Loucy (cell line): ENCODE measurements around the gene CCNF.

Source experiments
- H2AFZ ChIP-seq: fragments of 200-600 bp; sonication (generic); 2 replicates; pipeline ENCODE4 v1.6.0; 2016; ENCODE audit warnings: antibody characterized with exemption, mild to moderate bottlenecking, low read length, moderate library complexity
- H3F3A ChIP-seq: fragments of 200-600 bp; 2 replicates; pipeline ENCODE4 v1.6.0; 2016; ENCODE audit warnings: antibody characterized with exemption, low read depth, mild to moderate bottlenecking
- H3K27me3 ChIP-seq: fragments of 200-600 bp; sonication (generic); 2 replicates; pipeline ENCODE4 v1.6.1; 2014; ENCODE audit warnings: low read length, mild to moderate bottlenecking; ENCODE audit not compliant: insufficient read depth, poor library complexity, severe bottlenecking
- H3K36me3 ChIP-seq: fragments of 200-600 bp; sonication (generic); 2 replicates; pipeline ENCODE4 v1.6.1; 2016; ENCODE audit warnings: low read length; ENCODE audit not compliant: insufficient read depth
- H3K4me1 ChIP-seq: fragments of 200-600 bp; sonication (generic); 2 replicates; pipeline ENCODE4 v1.5.1; 2014; ENCODE audit warnings: low read length, mild to moderate bottlenecking; ENCODE audit not compliant: insufficient read depth, poor library complexity, severe bottlenecking
- H3K4me2 ChIP-seq: fragments of 200-600 bp; sonication (generic); 2 replicates; pipeline ENCODE4 v1.6.0; 2014; ENCODE audit warnings: antibody characterized with exemption, low read length, low read depth, mild to moderate bottlenecking; ENCODE audit not compliant: poor library complexity, severe bottlenecking
- H3K4me3 ChIP-seq: fragments of 200-600 bp; sonication (generic); 2 replicates; pipeline ENCODE4 v1.5.1; 2014; ENCODE audit warnings: low read length, mild to moderate bottlenecking, mixed read lengths; ENCODE audit not compliant: poor library complexity, severe bottlenecking
- H3K79me2 ChIP-seq: fragments of 200-600 bp; sonication (generic); 2 replicates; pipeline ENCODE4 v1.6.1; 2014; ENCODE audit warnings: low read length; ENCODE audit not compliant: insufficient read depth
- H3K9ac ChIP-seq: fragments of 200-600 bp; sonication (generic); 2 replicates; pipeline ENCODE4 v1.6.0; 2014; ENCODE audit warnings: mild to moderate bottlenecking, low read depth, low read length, moderate library complexity; ENCODE audit not compliant: poor library complexity, severe bottlenecking
- H3K9me2 ChIP-seq: fragments of 200-600 bp; sonication (generic); replicated peaks from 2 replicates; pipeline ENCODE4 v1.6.1; 2016; ENCODE audit warnings: low read depth, low read length, mixed read lengths
- H3K9me3 ChIP-seq: fragments of 200-600 bp; sonication (generic); 2 replicates; pipeline ENCODE4 v1.6.1; 2014; ENCODE audit warnings: mild to moderate bottlenecking, antibody characterized with exemption, low read length, low read depth; ENCODE audit not compliant: insufficient read depth
- H4K20me1 ChIP-seq: fragments of 200-600 bp; sonication (generic); 2 replicates; pipeline ENCODE4 v1.6.0; 2014; ENCODE audit warnings: antibody characterized with exemption, low read length, mild to moderate bottlenecking; ENCODE audit not compliant: insufficient read depth, poor library complexity, severe bottlenecking
- CTCF ChIP-seq: fragments of 200-600 bp; sonication (generic); conservative IDR thresholded peaks from 2 replicates; pipeline ENCODE4 v1.5.1; 2014; ENCODE audit warnings: mild to moderate bottlenecking, antibody characterized with exemption, low read length
- EZH2phosphoT487 ChIP-seq: fragments of 200-600 bp; IDR thresholded peaks from 2 replicates; pipeline ENCODE4 v1.6.1; 2018; ENCODE audit warnings: antibody characterized with exemption, mild to moderate bottlenecking, moderate library complexity, borderline replicate concordance

Gene CCNF

DNA sequence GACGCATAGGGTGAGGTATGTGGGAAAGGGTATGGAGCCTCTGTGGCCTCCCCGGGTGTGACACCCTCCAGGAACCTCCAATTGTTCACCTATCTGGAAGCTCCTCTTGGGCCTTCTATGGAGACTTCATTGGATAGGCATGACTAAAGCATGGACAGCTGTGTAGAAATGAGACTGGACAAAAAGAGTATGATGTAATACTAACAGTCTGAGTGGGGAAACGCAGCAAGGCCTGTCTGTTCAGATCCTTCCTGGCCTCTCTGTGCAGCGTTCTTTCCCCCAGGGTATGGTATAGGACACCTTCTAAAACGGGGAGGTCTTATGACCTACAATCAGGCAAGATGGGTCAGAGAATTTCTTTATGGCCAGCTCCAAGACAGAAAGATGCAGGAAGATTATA is 30.7 kb upstream of the CCNF start:
- no peak for TF ChIP-seq EZH2phosphoT487
- no peak for TF ChIP-seq CTCF
- Histone ChIP-seq H3F3A (no peaks in the 10 kb centered on the region), H3K36me3 (no peaks in the 10 kb centered on the region), H2AFZ (no peak overlapping the region), H4K20me1 (no peaks in the 10 kb centered on the region), H3K9me2 (no peaks in the 10 kb centered on the region), H3K4me1 (no peaks in the 10 kb centered on the region), H3K4me3 (no peak overlapping the region), H3K79me2 (no peaks in the 10 kb centered on the region), H3K27me3 (no peaks in the 10 kb centered on the region), H3K9ac (no peak overlapping the region), H3K4me2 (no peak overlapping the region), H3K9me3 (no peaks in the 10 kb centered on the region)

DNA sequence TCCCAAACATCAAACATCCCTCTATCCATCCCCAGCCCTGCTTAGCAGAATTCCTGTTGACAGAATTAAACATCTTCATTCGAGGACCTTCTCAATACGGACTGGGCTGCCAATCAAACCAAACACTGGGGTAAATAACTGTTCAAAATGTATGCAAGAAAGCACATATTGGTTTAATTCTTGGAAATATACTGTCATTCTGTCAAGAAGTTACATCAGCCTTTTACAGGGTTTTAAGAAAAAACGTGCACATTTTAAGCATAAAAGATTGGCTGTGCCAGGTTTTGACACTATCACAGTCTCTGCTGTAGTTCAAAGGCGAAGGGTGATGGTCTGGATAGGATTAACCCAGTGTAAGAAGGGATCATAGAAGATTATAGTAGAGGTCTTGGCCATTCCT is 25.1 kb upstream of the CCNF start:
- no peak overlapping the region for H2AFZ ChIP-seq
- H3K9me2 ChIP-seq, result no peaks in the 10 kb centered on the region
- no peak overlapping the region for H3K4me3 ChIP-seq
- H3K4me1 ChIP-seq, result no peaks in the 10 kb centered on the region
- no peaks in the 10 kb centered on the region for H3K9me3 ChIP-seq
- H3K27me3 ChIP-seq, result no peaks in the 10 kb centered on the region
- H4K20me1 ChIP-seq, result no peaks in the 10 kb centered on the region
- no peaks in the 10 kb centered on the region for H3K79me2 ChIP-seq
- TF ChIP-seq CTCF (no peak), EZH2phosphoT487 (no peak)
- no peaks in the 10 kb centered on the region for H3K36me3 ChIP-seq
- H3K9ac ChIP-seq, result no peak overlapping the region
- H3K4me2 ChIP-seq, result no peak overlapping the region
- H3F3A ChIP-seq, result no peaks in the 10 kb centered on the region

GRCh38 chr16:2415085-2415484 is 14.2 kb upstream of the CCNF start:
- no peak overlapping the region for H2AFZ ChIP-seq
- no peaks in the 10 kb centered on the region for H3K36me3 ChIP-seq
- no peak for TF ChIP-seq EZH2phosphoT487
- no peak for TF ChIP-seq CTCF
- H3K79me2 ChIP-seq, result no peaks in the 10 kb centered on the region
- no peaks in the 10 kb centered on the region for H4K20me1 ChIP-seq
- H3K9me2 ChIP-seq, result no peaks in the 10 kb centered on the region
- H3K27me3 ChIP-seq, result no peaks in the 10 kb centered on the region
- no peak overlapping the region for H3K4me2 ChIP-seq
- no peak overlapping the region for H3K9ac ChIP-seq
- no peaks in the 10 kb centered on the region for H3F3A ChIP-seq
- no peaks in the 10 kb centered on the region for H3K9me3 ChIP-seq
- no peaks in the 10 kb centered on the region for H3K4me1 ChIP-seq
- no peak overlapping the region for H3K4me3 ChIP-seq
